ENCODE measurements around the gene INF2. TPM values are rescaled to one million over a fixed set of nuclear protein-coding genes. Genes with fewer than 3 reads are reported as not detected.

Gene INF2
- total RNA-seq, 6 experiments from 2014 or later = 47.5 to 98.2 (median 71.4) TPM

- TF ChIP-seq POLR2A (IDR thresholded peaks at IDR 0.05) = no peak
- TF ChIP-seq CTCF (IDR thresholded peaks at IDR 0.05) = no peak
- Histone ChIP-seq H3K27ac (no peak overlapping the region), H3K9me3 (no peaks in the 10 kb centered on the region), H3K27me3 (no peaks in the 10 kb centered on the region), H3K36me3 (peaks cover 0 to 5% (median 0%) of the 10 kb centered on the region in 4 donors), H3K4me1 (peaks cover 0 to 76% (median 37%) of the 10 kb centered on the region in 4 donors), H3K4me3 (no peak overlapping the region)
- DNase-seq (no peak), ATAC-seq (no peak)
- 90% methylated on average over 7 of the region's 19 CpGs for WGBS (ENCODE audit: insufficient coverage, low coverage, low lambda C conversion rate, missing lambda C conversion rate)
- intact Hi-C loops (cut with DNase I) = no loop called here
Measured at GRCh38 chr14:104691546-104692260, 2.3 kb downstream of the INF2 start.

- H3K36me3 ChIP-seq = peaks cover 0 to 5% (median 0%) of the 10 kb centered on the region in 4 donors
- intact Hi-C loops (cut with DNase I) = no loop called here
- no peaks in the 10 kb centered on the region for H3K27me3 ChIP-seq
- peaks cover 0 to 81% (median 37%) of the 10 kb centered on the region in 4 donors for H3K4me1 ChIP-seq
- DNase-seq = no peak
- 0% methylated on average over 2 of the region's 15 CpGs for WGBS (ENCODE audit: insufficient coverage, low coverage, low lambda C conversion rate, missing lambda C conversion rate)
- H3K4me3 ChIP-seq = no peak overlapping the region
- TF ChIP-seq CTCF (IDR thresholded peaks at IDR 0.05) (no peak), POLR2A (IDR thresholded peaks at IDR 0.05) (no peak)
- ATAC-seq = no peak
- no peaks in the 10 kb centered on the region for H3K9me3 ChIP-seq
- peak overlapping the region in 1 of 3 donors; percentile 43 for H3K27ac ChIP-seq
Measured at GRCh38 chr14:104692261-104692938, 3.0 kb downstream of the INF2 start.

GRCh38 chr14:104692939-104693315, 3.5 kb downstream of the INF2 start:
- H3K9me3 ChIP-seq = no peaks in the 10 kb centered on the region
- no peaks in the 10 kb centered on the region for H3K27me3 ChIP-seq
- DNase-seq (no peak), ATAC-seq (no peak)
- peak overlapping the region in 1 of 3 donors; percentile 43 for H3K27ac ChIP-seq
- intact Hi-C loops (cut with DNase I) = no loop called here
- peaks cover 0 to 5% (median 0%) of the 10 kb centered on the region in 4 donors for H3K36me3 ChIP-seq
- no CpG with 5 or more reads among the region's 5 CpGs for WGBS (ENCODE audit: insufficient coverage, low coverage, low lambda C conversion rate, missing lambda C conversion rate)
- TF ChIP-seq POLR2A (IDR thresholded peaks at IDR 0.05) (no peak), CTCF (IDR thresholded peaks at IDR 0.05) (no peak)
- peaks cover 0 to 81% (median 32%) of the 10 kb centered on the region in 4 donors for H3K4me1 ChIP-seq
- no peak overlapping the region for H3K4me3 ChIP-seq

GRCh38 chr14:104693482-104694431, 4.3 kb downstream of the INF2 start:
- Histone ChIP-seq H3K4me1 (peaks cover 0 to 84% (median 30%) of the 10 kb centered on the region in 4 donors), H3K36me3 (peaks cover 0 to 5% (median 0%) of the 10 kb centered on the region in 4 donors), H3K9me3 (no peaks in the 10 kb centered on the region), H3K4me3 (no peak overlapping the region), H3K27me3 (no peaks in the 10 kb centered on the region), H3K27ac (peak overlapping the region in 1 of 3 donors; percentile 43)
- intact Hi-C loops (cut with DNase I) = no loop called here
- DNase-seq (peak; percentile 84 to 92 (median 91)), ATAC-seq (peak; percentile 54 to 69 (median 63))
- TF ChIP-seq CTCF (IDR thresholded peaks at IDR 0.05) (no peak), POLR2A (IDR thresholded peaks at IDR 0.05) (no peak)
- 89% methylated on average over 3 of the region's 26 CpGs for WGBS (ENCODE audit: insufficient coverage, low coverage, low lambda C conversion rate, missing lambda C conversion rate)

All from right lobe of liver (tissue), 6 donors.